ENCODE results near the gene APOC4.

DNA sequence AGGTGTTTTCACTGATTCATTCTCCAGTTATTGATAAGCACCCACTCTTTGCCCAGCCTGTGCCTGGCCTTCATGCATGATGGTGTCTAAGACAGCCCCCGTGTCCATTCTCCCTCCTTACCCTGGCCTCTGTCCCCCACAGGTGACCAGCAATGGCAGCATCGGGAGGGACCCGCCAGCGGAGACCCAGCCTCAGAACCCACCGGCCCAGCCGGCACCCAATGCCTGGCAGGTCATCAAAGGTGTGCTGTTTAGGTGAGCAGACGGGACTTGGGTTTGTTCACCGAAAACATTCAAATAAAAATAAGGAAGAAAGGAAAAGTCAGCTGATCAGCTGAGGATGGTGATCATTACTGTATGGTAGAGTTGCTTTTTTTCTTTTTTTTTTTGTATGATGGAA is 19.8 kb downstream of the APOC4 start:
- TF ChIP-seq, protein P1, sequence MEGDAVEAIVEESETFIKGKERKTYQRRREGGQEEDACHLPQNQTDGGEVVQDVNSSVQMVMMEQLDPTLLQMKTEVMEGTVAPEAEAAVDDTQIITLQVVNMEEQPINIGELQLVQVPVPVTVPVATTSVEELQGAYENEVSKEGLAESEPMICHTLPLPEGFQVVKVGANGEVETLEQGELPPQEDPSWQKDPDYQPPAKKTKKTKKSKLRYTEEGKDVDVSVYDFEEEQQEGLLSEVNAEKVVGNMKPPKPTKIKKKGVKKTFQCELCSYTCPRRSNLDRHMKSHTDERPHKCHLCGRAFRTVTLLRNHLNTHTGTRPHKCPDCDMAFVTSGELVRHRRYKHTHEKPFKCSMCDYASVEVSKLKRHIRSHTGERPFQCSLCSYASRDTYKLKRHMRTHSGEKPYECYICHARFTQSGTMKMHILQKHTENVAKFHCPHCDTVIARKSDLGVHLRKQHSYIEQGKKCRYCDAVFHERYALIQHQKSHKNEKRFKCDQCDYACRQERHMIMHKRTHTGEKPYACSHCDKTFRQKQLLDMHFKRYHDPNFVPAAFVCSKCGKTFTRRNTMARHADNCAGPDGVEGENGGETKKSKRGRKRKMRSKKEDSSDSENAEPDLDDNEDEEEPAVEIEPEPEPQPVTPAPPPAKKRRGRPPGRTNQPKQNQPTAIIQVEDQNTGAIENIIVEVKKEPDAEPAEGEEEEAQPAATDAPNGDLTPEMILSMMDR (IDR thresholded peaks at IDR 0.05): no peak
- TF ChIP-seq POLR2A (IDR thresholded peaks at IDR 0.05) (no peak), POLR2AphosphoS5 (IDR thresholded peaks at IDR 0.05) (no peak)

Measured in prostate gland (tissue), 2 donors.